KOPT-K1 (cell line): Measurements from ENCODE around the gene NTM.
"Not testable (repeated sequence)": the region's sequence is repeated elsewhere in the genome, so short reads cannot be mapped to it uniquely, and the experiment has no call there.

Experiments
- H3K27ac ChIP-seq: fragments of 200-600 bp; sonication (generic); 2 replicates; pipeline ENCODE4 v1.5.1; 2016; ENCODE audit warnings: antibody characterized with exemption, mild to moderate bottlenecking, low read depth, low read length; ENCODE audit not compliant: poor library complexity, severe bottlenecking
- H3K36me3 ChIP-seq: fragments of 200-600 bp; sonication (generic); 2 replicates; pipeline ENCODE4 v1.5.1; 2017; ENCODE audit warnings: antibody characterized with exemption, mild to moderate bottlenecking, low read length, moderate library complexity; ENCODE audit not compliant: insufficient read depth
- H3K9me3 ChIP-seq: fragments of 200-600 bp; sonication (generic); 2 replicates; pipeline ENCODE4 v1.5.1; 2017; ENCODE audit warnings: antibody characterized with exemption, low read length, mild to moderate bottlenecking; ENCODE audit not compliant: insufficient read depth, poor library complexity, severe bottlenecking

The NTM gene

DNA sequence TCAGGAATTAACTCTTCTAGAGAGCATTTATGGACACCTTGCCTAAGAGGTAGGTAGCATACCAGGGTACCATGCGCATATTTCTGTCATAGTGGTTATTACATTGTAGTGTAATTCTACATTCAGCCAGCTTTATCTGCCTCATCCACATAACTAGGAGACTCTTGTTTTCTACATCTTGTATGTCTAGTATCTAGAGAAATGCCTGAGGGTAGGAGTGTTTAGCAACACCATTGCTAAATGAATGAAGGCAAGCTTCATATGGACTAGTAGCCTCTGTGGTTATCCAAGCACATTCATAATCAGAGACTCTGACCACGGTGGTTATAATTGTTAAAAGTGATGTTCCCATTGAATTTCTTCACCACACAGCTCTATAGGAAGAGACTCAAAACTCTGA lies 107.9 kb downstream of the NTM start:
- no peak overlapping the region for H3K27ac ChIP-seq
- no peaks in the 10 kb centered on the region for H3K36me3 ChIP-seq
- H3K9me3 ChIP-seq, result no peaks in the 10 kb centered on the region

DNA sequence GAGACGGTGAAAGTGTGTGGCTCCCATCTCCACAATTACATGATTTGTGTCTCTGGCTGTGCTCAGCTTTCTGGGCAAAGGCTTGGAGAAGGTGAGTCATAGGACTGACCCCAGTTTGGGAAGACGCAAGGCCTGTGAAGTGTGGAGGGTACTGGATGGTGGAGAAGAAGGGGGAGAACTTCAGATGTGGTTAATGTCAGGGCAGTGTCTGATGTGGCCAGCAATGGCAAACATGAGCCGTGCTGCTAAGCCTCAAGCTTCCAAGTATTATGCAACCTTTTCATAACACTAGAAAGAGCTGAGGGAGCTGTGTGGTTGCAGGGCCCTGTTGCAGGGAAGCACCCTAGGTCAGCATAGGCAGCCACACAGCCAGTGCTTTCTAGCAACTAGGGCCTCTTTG lies 110.9 kb downstream of the NTM start:
- Histone ChIP-seq H3K36me3 (no peaks in the 10 kb centered on the region), H3K9me3 (no peaks in the 10 kb centered on the region), H3K27ac (no peak overlapping the region)

DNA sequence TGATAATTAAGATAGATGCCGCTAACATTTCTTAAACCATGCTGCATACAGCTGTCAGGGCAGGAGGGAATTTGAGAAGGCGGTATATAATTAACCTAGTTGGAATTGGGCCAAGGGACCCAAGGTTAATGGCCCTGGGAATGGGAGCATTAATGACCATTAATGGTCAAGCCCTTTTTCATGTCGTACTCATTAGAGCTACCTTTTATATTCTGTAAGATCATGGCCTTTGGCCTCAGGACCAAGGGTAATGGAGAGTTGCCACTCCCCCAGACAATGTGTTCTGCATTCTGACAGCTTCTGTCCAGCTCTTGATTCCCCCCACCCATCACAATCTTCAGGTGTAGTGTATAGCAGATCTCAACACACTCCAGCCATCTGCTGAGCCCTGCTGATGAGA lies 111.6 kb downstream of the NTM start:
- H3K27ac ChIP-seq, result no peak overlapping the region

DNA sequence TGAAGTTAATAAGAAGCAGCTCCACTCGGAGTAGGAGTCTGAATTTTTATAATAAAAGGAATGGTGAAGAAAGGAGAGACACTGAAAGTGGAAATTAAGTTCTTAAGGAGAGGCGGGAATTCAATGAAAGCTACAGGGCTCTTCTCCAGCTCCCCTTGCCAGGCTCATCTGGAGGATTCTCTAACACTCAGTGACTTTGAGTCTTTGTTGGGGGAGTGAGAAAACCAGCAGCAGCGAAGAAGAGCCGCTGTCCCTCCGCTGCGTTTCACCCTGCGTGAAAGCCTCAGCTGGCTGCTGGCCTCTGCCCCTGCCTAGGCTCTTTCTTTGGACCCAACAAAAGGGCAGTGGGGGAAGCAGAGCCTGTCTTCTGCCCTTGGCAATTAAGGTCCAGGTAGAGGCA lies 113.0 kb downstream of the NTM start:
- no peaks in the 10 kb centered on the region for H3K36me3 ChIP-seq
- no peak overlapping the region for H3K27ac ChIP-seq
- no peaks in the 10 kb centered on the region for H3K9me3 ChIP-seq

More for the DNA sequence above, 111.6 kb downstream of the NTM start:
- no peaks in the 10 kb centered on the region for H3K36me3 ChIP-seq
- no peaks in the 10 kb centered on the region for H3K9me3 ChIP-seq

DNA sequence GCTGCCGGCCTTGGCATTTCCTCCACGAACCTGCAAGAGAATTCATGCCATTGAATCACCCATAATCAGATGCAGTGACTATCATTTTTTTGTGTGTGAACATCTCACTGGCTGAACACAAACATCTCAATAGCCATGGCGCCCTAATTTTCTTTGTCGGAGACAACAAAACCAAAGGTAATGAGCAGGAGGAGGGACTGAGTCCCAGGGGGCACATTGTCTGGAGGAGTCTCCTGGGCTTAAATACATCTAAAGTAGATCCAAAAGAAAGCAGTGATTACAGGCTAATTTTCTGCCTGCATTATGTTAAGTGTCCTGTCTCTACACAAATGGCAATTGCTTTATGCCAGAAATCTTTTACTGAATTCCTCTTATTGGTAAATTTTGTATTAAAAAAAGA lies 113.5 kb downstream of the NTM start:
- H3K27ac ChIP-seq, result no peak overlapping the region
- no peaks in the 10 kb centered on the region for H3K9me3 ChIP-seq
- no peaks in the 10 kb centered on the region for H3K36me3 ChIP-seq

DNA sequence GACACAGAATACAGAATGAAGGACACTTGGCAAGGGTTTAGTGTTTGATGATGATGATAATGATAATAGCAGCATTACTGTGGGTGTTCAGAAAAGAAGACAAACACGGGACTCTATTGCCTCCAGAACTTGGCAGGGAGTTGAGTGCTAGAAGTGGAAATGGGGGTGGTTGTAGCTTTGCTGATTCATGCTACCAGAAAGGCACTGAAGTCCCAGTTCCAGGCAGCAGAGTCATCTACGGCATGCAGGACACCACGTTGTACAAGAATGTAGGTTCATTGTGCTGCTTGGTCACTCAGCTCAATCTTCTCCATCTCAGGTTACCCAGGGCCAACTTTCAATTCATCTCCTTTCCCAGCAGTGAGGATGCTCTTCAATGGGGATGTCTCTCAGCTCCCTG lies 115.7 kb downstream of the NTM start:
- Histone ChIP-seq H3K9me3 (no peaks in the 10 kb centered on the region), H3K36me3 (no peaks in the 10 kb centered on the region), H3K27ac (no peak overlapping the region)

DNA sequence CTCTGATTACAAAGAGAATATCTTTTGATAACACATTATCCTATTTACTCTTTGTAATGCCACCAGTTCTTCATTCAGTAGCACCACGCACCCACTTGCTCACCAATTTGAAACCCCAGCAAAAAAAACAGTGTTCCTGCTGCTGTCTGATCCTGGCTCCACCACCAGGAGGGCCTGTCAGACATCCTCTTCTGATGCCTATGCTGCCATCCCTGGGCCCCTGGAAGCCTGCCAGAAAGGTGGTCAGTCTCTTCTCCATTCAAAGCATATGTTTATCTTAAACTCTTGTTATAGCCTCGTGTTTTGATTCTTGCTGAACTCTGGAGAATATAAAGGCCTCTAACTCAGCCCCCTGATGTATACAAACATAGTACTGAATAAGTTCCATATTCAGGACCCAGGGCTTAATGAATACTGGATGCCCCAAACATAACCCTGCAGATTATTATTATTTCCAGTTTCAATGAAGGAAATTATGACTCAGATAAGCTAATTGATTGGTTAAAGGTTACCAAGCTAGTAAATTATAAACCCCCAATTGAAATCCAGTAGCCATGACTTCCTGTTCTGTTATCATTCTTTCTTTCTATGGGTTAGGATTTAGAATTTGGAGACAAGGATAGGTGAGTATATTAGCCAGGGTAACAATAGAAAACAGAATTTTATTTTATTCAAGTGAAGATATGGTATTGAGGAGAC lies 116.7 kb downstream of the NTM start:
- H3K27ac ChIP-seq, result no peak overlapping the region

DNA sequence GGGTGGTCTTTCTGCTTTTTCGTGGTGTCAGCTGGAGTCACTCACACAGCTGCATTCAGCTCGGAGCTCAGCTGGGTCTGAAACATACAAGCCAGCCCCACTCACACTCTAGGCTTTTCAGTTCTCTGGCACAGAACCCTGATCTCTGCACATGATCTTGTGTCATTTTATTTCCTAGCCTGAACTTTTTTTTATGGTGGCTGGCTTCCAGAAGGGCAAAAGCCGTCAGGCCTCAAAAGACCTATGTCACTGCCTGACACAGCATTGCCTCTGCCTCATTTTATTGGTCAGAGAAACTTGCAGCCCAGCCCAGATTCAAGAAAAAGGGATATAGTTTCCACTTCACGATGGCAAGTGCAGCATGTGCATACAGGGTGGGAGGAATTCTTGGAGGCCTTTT lies 117.8 kb downstream of the NTM start:
- H3K27ac ChIP-seq, result no peak overlapping the region
- no peaks in the 10 kb centered on the region for H3K36me3 ChIP-seq
- no peaks in the 10 kb centered on the region for H3K9me3 ChIP-seq

More for the DNA sequence above, 116.7 kb downstream of the NTM start:
- H3K9me3 ChIP-seq, result no peaks in the 10 kb centered on the region
- no peaks in the 10 kb centered on the region for H3K36me3 ChIP-seq

DNA sequence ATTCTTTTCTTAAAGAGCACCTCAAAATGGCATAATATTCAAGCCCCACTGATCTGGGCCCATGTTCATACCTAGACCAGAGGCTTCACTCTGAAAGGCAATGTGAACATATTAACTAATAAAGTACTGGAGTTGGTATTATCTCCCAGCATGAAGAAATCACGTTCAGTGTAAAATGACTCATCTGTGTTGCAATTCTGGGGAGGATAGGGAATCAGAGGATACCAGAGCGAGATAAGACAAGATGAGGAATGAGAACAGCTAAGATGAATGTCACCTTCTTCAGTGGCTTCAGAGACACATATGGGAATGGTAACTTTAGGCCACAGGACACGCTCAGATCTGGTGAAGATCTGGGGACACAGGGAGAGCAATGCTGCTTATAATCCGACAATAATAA lies 121.1 kb downstream of the NTM start:
- Histone ChIP-seq H3K27ac (no peak overlapping the region), H3K9me3 (no peaks in the 10 kb centered on the region), H3K36me3 (no peaks in the 10 kb centered on the region)

DNA sequence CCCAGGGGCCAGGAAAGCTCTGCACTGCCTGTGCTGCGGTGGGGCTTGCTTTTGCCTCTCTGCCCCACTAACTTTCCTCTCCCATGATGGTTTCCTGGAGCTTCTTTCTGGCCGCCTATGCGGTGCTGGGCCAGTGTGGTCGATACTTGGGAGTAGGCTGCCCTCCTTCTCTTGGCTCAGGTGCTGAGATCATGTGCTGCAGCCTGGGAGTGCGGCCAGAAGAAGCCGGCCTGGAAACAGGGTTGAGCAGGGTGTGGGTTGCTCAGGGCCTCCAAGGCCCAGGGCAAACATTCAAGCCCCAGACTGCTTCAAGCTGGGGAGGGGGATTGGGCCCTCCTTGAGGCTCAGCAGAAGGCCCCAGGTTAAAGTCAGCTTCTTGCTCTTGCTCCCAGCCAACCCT lies 125.0 kb downstream of the NTM start:
- Histone ChIP-seq H3K36me3 (no peaks in the 10 kb centered on the region), H3K27ac (no peak overlapping the region), H3K9me3 (no peaks in the 10 kb centered on the region)

DNA sequence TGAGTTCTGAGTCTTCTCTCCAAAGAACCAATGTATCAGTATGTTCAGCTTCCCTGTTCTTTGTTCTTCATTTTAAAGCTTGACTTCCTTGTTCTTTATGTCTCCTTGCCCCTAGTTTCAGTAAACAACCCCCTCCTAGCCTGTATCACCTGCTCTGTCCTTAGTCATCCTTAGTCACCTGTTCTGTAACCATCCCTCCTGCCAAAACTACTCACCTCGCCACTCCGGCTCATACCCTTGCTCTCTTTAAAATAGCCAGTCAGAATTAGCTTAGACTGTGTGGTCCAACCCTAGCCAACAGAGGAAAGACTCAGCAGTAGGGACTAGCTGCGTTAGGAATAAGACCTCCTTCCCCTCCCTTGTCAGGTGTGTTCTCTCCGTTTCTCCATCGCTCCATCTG lies 127.3 kb downstream of the NTM start:
- H3K9me3 ChIP-seq, H3K27ac ChIP-seq, H3K36me3 ChIP-seq: not testable (repeated sequence)

DNA sequence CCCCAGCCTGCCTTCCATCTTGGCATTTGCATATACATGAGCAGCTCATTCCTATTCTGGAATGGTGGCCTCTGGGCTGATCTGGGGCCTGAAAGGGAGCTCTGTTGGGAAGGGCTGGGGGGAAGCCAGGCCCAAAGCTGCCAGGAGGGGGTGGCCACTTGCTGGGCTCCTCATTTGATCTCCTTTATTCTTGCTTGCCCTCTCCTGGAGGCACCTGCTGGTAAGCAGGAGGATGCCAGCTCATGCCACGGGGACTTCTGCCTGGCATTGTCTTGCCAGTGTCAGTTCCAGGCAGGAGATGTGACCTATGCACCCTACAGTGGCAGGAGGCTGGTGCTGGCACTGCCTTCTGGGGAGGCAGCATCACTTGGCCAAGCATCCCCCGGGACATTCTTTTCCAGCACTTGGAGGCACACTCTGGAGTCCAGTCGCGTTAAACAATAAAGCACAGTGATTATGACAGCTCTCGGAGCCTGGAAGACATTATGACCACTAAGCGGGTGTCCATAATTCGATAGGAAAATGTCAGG lies 128.3 kb downstream of the NTM start:
- no peak overlapping the region for H3K27ac ChIP-seq
- H3K36me3 ChIP-seq, result no peaks in the 10 kb centered on the region
- H3K9me3 ChIP-seq, result no peaks in the 10 kb centered on the region

DNA sequence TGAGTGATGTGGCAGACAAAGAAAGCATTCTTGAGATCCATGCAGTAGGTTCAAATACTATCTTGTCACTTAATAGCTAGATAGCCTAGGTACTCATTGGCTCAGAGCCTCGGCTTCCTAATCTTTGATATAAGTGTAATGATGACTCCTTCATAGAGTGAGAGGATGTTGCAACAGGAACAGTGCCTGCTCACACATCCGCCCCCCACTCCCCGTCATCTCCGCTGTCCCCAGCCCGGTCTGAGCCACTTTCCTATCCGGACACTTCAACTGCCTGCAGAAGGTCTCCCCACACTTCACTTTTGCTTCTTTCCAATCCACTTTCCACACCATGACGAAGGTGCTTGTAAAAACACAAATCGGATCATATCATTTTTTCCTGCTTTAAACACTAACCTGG lies 128.8 kb downstream of the NTM start:
- no peaks in the 10 kb centered on the region for H3K36me3 ChIP-seq
- no peaks in the 10 kb centered on the region for H3K9me3 ChIP-seq
- no peak overlapping the region for H3K27ac ChIP-seq

DNA sequence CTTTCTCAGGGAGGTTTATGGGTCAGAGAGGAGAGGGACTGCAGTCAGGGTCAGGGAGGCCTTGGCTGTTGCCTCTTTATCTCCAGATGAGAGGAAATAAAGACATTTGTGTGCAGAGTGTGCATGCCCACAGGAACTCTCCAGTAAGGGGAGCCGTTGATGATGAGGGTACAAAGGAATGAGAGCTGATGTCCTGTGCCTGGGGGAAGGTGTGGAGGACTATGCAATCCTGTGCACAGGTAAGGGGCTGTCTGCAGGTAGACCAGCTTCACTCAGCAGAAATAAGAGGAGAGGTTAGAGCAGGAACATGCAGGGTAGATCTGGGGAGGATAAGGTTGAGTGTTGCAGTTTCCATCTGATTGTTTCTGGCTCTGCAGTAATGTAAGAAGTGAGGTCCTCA lies 132.6 kb downstream of the NTM start:
- Histone ChIP-seq H3K36me3 (no peaks in the 10 kb centered on the region), H3K27ac (no peak overlapping the region), H3K9me3 (no peaks in the 10 kb centered on the region)

DNA sequence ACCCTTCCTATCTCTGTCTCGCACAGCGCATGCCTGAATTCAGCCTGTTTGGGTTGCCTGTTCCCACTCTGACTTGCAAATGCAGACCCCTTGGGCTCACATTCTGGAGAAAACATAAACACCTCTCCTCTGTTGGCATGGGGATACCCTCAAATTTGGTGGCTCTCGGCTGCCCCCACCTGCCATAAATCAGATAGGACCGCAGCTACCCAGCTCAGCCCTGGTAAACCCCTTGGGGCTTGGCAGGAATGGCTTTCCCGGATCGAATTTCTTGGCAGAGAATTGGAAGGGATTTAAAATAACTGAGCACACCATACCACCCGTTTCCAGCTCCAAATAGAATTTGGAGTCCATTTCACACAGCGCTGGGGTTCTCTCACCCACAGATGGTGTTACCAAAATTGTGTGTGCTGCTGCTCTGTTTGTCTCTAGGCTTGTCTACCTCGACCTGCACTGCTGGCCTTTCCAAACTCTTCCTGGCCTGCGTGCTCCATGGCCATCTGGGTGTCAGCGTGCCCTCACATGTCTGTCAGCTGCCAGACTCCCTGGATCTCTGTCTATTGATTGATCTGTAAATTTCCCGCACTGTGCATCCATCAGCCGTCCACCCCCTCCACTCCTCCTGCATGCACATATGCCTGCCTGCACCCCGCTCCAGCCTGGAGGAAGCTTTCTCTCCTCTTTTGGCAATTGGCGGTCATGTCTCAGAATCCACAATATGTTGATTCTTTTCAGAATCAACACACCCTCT lies 134.0 kb downstream of the NTM start:
- H3K9me3 ChIP-seq, result no peaks in the 10 kb centered on the region
- H3K27ac ChIP-seq, result no peak overlapping the region
- no peaks in the 10 kb centered on the region for H3K36me3 ChIP-seq

DNA sequence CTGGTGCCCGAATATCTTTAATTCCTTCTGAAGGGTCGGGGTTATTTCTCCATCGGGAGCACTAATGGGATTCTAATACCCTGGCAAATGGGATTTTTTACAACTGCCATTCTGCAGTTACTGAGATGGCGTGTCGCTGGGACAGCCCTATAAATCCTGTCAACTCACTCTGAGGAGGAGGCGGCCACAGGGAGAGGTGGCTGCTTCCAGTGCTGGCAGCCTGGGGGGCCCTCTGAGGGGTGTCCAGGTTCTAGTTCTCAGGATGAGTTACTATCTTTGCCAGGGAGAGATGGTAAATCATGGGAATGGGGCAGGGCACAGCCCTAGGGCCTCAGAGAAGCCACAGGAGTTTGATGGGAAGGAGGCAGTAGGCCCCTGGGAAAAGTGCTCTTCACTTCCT lies 135.9 kb downstream of the NTM start:
- Histone ChIP-seq H3K27ac (no peak overlapping the region), H3K9me3 (no peaks in the 10 kb centered on the region), H3K36me3 (no peaks in the 10 kb centered on the region)
